Activated CD4-positive, alpha-beta T cell treated with anti-CD3 and anti-CD28 coated beads, Interleukin-10, Interleukin-2, amounts not matched to agents 100 ng/mL and 50 ng/mL, durations not matched to agents 16 hours and 8 hours (primary cell): Measurements from ENCODE around the gene CDIPT.
A peak's percentile ranks its signal among the peaks of the same experiment; 100 is the strongest.

Experiments used
- DNase-seq: peaks from one replicate; pipeline ENCODE4 v3.0.0-alpha.2; 2020

The CDIPT gene

DNA sequence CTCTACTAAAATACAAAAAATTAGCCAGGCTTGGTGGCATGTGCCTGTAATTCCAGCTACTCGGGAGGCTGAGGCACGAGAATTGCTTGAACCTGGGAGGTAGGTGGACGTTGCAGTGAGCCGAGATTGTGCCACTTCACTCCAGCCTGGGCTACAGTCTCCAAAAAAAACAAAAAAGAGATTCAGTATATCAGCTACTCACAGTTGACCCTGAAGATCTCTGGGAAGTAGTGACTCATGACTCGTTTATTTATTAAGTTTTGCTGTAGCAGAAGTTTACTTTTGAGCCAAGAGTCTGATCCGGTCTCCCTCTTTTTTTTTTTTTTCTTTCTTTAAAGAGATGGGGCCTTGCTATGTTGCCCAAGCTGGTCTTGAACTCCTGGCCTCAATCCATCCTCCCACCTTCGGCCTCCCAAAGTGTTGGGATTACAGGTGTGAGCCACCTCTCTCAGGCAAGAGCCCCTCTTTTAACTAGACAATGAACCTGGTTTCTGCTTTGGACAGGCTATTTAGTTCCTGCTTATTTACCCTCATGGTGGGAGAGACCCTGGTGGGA, 38.4 kb downstream of the CDIPT start:
- peak; percentile 42 for DNase-seq

DNA sequence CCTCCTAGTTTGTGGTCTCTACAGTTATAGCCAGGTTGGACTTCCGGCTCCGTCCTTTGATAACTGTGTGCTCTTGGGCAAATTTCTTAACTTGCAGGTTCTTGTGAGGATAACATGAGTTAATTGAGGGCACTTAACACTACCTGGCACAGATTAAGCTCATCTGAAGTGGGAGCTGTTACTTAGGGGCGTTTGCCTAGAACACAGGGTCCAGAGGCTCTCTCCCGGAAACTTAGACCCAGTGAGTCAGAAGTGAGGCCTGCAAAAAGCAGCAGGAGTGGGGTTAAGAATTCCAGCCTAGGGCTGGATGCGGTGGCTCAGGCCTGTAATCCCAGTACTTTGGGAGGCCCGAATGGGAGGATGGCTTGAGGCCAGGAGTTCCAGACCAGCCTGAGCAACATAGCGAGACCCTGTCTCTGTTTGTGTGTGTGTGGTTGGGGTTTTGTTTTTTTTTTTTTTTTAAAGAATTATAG, 41.3 kb downstream of the CDIPT start:
- DNase-seq, result no peak

DNA sequence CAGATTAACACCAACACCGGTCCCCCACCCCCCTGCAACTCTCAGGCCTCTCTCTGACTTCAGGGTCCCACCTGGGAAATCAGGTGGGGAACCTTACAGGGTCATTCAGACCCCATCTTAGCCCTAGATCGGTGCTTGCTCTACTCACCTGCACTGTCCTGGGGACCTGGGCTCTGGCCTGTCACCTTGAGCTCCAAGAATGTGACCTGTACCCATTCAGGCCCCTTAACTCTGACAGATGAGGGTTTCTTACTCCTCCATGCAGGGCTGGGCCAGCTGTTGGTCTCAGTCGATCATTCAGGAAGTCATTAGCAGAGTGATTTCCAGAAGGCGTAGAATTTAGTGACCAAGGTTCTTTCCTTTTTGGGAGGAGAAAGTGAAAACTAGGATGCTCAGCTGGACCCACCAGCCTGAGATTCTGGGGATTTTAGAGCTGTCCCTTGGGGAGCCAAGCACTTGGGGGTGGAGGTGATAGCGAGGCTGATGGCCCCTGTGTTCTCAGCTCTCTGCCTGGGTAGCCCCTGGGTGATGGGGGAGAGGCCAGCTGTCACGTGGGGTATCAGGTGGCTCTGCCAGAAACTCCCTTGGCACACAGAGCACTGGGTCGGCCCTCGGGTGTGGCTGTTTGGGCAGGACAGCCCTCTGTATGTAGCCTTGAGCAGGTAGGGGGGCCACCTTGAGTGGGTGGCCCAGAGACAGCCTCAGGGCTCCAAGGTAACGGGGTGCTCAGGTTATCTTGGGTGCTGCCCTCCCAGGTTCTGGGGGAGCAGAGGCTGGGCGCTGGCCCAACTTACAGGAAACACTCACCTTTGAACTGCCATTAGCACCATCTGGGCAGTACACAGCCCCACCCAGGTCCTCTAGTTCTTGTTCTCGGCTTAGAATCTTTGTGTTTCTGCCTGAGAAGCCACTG, 42.0 kb downstream of the CDIPT start:
- DNase-seq, result peak; percentile 71

DNA sequence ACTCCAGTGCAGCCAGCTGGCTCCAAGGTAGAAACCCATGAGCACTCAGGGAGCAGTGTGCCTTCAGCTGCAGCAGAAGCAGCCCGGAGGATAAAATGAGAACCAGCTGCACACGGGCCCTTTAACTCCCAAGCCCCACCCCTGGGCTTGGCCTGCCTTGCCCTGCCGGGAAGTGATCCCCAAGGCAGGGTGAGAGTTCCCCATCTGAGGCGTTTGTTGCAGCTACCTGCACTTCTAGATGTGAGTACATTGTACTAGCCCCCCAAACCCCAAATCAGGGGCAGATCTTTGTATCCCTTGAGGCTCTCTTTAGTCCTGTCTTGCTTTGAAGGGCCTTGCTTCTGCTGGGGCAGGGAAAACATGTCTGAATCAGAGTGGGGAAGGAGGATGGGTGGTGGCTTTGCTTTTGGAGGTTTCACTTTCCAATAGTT, 42.7 kb downstream of the CDIPT start, which contains the start of gene MVP:
Gene MVP (plus strand): TSS at position 192 of the 431 bp plus-strand sequence. CDS start 10,088 bp downstream, outside the sequence.
- peak; percentile 73 for DNase-seq

DNA sequence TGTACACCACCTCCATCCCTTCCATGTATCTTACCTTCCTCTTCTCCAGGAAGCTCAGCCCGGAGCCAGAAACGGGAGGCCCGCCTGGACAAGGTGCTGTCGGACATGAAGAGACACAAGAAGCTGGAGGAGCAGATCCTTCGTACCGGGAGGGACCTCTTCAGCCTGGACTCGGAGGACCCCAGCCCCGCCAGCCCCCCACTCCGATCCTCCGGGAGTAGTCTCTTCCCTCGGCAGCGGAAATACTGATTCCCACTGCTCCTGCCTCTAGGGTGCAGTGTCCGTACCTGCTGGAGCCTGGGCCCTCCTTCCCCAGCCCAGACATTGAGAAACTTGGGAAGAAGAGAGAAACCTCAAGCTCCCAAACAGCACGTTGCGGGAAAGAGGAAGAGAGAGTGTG, 43.5 kb downstream of the CDIPT start:
- no peak for DNase-seq

DNA sequence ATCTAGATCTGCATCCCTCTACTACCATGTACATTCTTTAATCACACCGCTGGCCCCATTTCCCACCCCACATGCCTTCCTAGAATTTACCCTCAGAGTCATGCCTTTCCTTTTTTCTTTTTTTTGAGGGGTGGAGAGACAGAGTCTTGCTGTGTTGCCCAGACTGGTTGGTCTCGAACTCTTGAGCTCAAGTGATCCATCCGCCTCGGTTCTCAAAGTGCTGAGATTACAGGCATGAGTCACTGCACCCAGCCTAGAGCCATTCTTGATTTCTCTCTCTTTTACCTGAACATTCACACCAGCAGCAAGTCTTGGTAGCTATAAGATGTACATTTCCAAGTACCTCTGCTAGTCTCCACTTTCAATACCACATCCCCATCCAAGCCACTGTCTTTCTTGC, 44.9 kb downstream of the CDIPT start:
- no peak for DNase-seq

DNA sequence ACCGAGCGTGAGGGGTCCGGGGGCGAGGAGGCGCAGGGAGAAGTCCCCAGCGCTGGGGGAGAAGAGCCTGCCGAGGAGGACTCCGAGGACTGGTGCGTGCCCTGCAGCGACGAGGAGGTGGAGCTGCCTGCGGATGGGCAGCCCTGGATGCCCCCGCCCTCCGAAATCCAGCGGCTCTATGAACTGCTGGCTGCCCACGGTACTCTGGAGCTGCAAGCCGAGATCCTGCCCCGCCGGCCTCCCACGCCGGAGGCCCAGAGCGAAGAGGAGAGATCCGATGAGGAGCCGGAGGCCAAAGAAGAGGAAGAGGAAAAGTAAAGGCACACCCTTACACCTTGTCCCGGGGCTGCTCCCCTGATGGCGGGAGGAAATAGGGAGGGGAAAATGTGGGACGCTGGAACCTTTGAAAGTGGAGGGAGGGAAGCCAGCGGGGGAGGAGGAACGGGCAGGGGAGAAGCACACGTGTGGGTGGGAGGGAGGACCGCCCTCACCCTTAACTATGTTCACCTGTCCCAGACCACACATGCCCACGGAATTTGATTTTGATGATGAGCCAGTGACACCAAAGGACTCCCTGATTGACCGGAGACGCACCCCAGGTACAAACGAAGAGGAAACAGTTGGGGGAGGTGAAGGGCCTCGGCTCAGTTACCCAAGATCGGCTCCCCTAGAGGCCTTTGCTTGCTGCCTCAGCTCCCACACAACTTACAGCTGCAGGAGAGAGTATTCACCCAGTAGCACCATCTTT, 46.2 kb downstream of the CDIPT start:
- DNase-seq, result peak; percentile 80

DNA sequence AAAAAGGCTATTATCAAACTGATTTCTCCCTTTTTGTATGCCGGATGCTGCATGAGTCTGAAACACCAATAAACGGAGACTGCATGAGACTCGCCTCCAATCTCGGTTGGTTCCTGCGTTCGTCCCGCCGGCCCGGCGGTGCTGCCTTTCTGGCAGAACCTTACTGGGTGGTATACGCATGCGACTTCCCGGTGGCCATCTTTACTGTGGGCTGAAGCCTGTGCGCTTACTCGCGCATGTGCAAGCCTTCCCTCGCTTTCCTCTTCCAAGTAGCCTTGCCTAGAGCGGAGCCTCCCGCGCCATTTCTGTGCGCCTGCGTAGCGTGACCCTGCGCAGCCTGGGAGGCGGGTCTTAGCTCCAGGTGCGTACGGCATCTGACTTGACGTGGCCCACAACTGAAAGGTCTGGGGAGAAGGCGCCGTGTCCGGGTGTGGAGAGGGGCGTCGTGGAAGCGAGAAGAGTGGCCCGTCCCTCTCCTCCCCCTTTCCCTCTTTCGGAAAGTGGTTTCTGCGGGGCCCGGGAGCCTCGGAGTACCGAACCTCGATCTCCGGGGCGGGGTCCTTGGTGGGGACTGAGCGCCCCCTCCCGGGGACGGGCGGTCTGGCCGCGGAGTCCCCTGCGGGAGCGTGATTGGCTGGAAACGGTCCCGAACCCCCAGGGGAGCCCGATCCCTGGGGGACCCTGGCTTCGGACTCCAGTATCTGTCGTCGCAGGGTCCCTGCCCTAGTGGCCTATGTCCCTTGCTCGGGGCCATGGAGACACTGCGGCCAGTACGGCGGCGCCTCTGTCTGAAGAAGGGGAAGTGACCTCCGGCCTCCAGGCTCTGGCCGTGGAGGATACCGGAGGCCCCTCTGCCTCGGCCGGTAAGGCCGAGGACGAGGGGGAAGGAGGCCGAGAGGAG, 47.0 kb downstream of the CDIPT start, which contains the start of gene PAGR1:
Gene PAGR1 (plus strand): TSS at position 360 of the 901 bp plus-strand sequence. CDS start 374 bp downstream, at position 734.
- DNase-seq, result peak; percentile 99

DNA sequence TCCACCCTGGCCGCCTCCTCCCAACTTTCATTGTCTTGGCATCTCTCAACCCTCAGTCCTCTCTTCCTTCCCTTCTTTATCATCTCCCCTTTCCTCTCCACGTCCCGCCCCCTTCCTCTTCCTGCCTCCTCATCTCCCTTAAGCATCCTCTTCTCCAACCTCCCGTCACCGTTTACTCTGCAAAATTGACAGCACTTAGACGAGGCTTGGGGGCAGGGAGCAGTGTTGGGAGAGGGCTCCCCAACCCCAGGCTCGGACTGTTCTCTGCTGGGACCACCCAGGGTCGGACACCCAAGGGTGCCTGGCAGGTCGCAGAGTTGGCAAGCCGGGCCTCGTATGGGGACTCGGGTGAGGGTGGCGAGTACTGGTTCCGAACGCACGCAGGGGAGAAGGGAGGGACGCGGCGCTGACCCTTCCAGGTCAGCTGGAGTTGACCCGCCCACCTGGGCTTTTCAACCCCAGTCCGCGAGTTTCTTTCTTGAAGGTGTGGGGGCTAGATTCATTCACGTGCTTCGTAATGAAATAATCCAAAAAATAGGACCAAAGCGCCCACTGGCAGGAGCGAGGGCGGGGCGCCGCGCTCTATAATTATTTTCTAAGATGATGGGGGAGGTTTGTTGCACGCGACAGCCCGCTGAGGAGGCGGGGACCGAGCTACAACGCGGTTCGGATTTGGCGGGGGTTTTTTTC, 47.8 kb downstream of the CDIPT start:
- peak; percentile 21 for DNase-seq

DNA sequence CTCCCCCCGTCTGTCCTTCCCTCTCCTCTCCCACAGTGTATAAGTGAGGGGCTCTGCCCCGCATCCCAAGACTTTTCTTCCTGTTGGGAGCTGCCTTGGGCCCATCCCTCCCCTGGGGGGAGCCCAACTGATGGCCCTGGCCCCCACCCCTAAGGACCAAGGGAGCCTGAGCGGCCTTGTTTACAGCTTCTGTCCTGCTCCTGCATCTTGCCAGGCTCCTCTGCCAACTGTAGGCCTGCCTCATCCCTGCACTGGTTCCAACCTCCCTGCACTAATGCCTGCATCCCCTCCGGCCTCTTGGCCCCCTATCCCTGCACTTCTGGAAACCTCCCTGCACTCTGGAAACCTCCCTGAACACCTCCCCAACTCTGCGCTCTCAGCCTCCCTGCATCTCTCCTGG, 48.4 kb downstream of the CDIPT start:
- no peak for DNase-seq

DNA sequence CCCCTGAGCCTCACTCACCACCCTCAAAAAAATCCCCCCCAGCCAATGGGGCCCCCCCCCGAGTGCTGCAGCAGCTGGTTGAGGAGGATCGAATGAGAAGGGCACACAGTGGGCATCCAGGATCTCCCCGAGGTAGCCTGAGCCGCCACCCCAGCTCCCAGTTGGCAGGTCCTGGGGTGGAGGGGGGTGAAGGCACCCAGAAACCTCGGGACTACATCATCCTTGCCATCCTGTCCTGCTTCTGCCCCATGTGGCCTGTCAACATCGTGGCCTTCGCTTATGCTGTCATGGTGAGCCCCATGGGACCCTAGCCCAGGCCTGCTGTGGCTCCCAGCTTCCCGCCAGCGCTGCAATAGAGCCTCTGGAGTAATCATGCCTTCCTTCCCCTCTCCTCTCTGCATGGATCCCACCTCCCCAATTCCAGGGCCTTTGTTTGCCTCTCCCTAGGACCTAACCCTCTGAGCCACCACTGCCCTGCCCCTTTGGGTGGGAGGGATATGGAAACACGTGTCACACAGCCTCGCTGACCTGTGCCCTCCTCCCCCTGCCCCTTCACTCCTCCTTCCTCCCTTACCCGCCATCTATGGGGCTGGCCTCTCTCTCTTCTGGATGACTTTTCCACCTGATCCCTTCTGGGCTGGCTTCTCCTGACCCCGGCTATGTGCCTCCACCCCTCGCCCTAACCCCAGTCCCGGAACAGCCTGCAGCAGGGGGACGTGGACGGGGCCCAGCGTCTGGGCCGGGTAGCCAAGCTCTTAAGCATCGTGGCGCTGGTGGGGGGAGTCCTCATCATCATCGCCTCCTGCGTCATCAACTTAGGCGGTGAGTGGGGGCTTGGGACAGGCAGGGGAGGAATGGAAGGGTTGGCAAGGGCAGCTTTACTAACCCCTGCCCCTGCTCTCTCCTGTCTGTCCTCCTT, 49.1 kb downstream of the CDIPT start:
- DNase-seq, result no peak

DNA sequence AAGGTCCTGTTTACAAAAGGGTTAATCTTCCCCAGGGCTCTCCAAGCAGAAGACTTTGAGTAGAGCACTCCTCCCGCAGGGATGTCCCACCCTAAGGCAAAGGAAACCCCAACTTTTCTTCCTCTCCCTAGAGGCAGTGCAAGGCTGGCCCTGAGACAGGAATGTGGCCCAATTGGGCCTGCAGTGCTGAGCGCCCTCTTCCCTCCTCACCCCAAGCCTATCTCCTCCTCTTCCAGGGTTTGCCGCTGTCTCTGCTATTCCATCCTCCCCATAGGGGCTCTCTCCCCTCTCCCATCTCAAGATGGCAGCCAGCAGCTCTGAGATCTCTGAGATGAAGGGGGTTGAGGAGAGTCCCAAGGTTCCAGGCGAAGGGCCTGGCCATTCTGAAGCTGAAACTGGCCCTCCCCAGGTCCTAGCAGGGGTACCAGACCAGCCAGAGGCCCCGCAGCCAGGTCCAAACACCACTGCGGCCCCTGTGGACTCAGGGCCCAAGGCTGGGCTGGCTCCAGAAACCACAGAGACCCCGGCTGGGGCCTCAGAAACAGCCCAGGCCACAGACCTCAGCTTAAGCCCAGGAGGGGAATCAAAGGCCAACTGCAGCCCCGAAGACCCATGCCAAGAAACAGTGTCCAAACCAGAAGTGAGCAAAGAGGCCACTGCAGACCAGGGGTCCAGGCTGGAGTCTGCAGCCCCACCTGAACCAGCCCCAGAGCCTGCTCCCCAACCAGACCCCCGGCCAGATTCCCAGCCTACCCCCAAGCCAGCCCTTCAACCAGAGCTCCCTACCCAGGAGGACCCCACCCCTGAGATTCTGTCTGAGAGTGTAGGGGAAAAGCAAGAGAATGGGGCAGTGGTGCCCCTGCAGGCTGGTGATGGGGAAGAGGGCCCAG, 50.0 kb downstream of the CDIPT start:
- no peak for DNase-seq

DNA sequence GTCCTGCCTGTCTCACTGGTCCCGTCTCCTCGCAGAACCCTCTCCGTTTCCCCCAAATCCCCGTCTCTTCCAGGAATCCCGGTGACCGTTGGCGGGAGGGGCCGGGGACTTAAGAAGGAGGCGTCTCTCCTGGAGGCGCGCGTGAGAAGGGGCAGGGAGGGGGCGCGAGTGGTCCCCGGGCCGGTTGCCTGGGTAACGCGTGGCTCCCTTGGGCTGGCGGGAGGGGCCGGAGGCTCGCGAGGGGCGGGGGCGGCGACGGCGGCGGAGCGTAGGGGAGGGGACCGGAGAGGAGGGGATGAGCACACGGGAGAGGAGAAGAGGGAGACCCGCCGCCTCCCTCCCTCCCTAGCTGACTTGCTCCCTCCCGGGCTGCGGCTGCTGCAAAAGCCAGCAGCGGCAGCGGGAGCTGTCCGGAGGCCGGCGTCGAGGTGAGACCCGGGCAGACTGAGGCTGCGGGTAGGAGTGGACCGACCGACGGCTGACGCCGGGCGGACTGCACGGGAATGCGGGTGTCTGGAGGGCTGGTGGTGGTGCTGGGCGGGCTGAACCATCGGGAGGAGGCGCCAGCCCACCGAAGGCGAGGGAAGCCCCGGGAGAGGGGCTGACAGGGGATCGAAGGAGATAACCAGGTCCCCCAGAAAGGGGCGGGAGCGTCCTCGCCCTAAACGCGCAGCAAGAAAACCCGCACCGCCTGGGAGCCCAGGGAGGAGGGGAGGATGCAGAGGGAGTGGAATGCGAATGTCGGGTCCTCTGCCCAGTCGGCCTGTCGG, 50.9 kb downstream of the CDIPT start, which contains the start of gene PRRT2:
Gene PRRT2 (plus strand): TSS at position 298 of the 770 bp plus-strand sequence. CDS start 862 bp downstream, outside the sequence.
- DNase-seq, result peak; percentile 62

DNA sequence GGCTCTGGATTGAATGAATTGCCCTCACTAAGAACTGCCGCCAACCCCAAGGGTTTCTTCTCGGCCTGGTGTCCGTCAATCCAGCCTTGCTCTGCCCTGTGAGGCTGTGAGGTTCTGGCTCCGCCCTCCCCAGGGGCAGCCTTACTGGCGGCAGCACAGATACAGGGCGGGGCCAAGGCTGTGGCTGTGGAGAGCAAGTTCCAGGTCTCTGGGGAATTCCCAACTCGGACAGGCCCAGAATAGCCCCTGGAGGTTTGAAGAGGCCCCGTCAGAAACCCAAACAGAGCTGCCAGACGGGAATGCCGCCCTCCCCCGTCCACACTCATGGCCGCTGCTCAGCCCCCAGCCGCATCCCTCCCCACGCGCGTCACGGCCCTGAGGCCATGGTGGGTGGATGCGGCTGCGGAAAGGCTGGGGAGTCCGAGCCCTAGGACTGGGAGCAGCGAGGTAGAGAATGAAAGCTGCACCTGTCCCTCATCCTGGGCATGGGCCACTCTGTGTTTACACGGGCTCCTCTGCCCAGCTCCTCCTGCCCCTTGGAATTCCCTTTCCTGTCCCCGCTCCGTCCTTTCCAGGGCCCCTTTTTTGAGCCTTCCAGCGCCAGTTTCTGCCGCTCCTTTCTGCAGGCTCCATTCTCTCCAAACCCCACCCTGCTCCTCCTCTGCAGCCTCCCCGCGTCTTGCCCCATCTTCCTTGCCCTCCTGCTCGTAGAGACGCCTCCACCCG, 51.7 kb downstream of the CDIPT start:
- peak; percentile 92 for DNase-seq

DNA sequence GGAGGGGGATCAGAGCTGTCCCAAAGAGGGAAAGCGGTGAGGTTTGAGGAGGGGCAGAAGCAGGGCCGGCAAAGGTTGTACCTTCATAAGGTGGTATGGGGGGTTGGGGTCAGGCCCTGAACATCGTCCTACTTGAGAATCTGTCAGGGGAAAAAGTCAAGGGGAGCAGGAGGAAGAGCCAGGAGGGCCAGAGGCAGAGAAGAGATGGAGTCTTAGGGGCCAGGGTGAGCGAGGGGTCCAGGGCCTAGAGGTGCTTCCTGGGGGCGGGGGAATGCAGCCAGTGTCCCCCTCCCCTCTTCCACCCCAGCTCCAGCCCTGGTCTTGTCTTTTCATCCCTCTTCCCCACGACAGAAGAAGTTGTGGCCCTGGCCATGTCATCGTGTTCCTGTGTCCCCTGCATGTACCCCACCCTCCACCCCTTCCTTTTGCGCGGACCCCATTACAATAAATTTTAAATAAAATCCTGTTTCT, 52.3 kb downstream of the CDIPT start:
- DNase-seq, result no peak

DNA sequence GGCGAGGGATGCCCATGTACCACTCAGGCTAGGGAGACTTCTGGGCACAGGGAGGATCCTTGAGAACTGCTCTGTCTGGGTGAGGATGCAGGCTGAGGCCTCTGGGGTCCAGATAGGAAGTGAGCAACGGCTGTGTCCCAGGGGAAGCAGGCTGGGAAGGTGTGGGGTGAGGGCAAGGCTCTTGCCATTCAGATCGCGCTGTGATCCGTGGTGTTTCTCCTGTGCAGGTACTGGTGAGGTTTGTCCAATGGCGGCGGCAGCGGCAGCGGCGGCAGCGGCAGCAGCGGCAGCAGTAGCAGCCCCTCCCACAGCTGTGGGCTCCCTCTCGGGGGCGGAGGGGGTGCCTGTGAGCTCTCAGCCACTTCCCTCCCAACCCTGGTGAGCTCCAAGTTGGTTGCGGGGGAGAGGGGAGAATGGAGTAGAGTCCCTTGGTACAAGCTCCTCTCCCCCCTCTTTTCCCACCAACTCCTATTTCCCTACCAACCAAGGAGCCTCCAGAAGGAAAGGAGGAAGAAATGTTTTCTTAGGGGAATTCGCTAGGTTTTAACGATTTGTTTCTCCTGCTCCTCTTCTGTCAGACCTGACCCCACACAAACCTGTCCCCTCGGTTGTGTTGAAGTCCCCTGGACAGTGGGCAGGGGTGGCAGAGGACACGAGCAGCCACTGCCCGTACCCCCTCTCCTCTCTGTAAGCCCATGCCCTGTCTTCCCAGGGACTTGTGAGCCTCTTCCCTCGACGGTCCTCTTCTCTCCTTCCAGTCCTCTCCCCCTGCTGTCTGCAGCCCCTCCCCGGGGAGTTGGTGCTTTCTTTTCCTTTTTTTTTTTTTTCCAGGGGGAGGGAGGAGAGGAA, 53.0 kb downstream of the CDIPT start:
- peak; percentile 54 for DNase-seq
